GM12865 (cell line): ENCODE results near the gene TBC1D23.

Experiments used
- DNase-seq: peaks from one replicate; pipeline ENCODE4 v3.0.0; 2010; ENCODE audit warnings: low read depth
- H3K4me3 ChIP-seq: 2 replicates; pipeline ENCODE4 v1.5.1; 2011; ENCODE audit warnings: mild to moderate bottlenecking, low read depth, low read length, control low read depth
- CTCF ChIP-seq: IDR thresholded peaks from 2 replicates; pipeline ENCODE4 v1.5.1; 2011; ENCODE audit warnings: low read length, control low read depth, low read depth, inconsistent platforms; ENCODE audit not compliant: insufficient read depth; ENCODE audit errors: missing control alignments

TBC1D23 gene

DNA sequence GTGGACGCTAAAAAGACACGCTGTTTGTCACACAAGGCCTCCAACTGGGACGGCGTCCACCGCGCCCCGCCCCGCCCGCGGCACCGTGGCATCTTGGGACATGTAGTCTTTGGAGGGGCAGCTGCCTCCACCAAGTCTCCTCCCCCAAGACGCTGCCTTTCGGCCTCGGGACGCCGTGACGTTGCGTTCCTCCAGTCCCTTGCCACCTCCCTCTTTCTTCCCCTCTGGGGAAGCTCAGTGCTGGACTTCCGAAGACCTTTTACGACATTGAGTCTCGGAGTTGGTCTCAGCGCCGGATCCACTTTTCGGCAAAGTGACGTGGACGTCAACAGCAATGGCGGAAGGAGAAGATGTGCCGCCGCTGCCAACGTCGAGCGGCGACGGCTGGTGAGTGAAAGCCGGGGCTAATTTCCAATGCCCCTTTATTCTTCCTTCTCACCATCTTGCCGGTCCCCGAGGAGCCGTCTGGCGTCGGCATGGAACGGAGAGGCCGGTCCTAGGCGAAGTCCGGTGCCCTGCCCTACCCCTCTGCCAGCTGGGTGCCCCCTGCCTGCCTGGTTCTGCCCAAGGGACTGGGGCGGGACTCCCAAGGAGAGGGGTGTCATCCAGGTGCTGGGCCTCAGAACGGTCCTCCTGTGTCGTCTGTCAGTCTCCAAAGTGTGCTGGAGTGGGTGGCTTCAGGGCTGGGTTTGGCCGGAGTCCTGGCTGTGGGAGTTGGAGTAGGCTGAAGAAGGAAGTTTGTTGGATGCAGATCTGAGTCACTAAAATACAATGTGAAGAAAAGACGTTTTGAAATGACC lies at the start of gene TBC1D23:
TBC1D23 (plus strand) TSS at position 308 of the 800 bp plus-strand sequence; CDS start at position 335, 27 bp downstream.
- no peak for TF ChIP-seq CTCF
- H3K4me3 ChIP-seq = peak within 1 kb of the TSS; percentile 87
- peak; percentile 99 for DNase-seq

- no peak overlapping the region for H3K4me3 ChIP-seq
- TF ChIP-seq CTCF = no peak
- DNase-seq = no peak
These were observed 46.8 kb upstream of the TBC1D23 start for GRCh38 chr3:100213891-100214573.

GRCh38 chr3:100214574-100214964 lies 46.2 kb upstream of the TBC1D23 start:
- DNase-seq = no peak
- no peak for TF ChIP-seq CTCF
- H3K4me3 ChIP-seq = no peak overlapping the region

DNA sequence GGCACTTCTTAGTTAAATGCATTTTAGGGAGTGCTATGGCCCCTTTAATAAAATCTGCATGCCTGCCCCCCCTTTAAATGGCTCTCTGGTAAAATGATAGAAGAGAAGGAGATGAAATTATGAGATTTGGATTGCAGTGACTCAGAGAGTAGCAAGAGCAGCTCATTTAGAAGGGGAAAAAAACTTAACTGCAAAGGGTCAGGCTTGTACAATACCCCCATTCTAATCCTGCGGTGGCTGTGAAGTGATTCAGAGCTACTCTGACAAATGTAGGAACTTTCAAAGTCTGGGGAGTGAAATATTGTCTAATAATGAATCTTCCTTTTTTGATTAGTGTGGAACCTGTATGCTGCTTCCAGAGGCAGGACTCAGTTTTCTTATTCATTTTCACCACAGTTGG lies 44.1 kb upstream of the TBC1D23 start:
- DNase-seq = no peak
- H3K4me3 ChIP-seq = no peak overlapping the region
- no peak for TF ChIP-seq CTCF

DNA sequence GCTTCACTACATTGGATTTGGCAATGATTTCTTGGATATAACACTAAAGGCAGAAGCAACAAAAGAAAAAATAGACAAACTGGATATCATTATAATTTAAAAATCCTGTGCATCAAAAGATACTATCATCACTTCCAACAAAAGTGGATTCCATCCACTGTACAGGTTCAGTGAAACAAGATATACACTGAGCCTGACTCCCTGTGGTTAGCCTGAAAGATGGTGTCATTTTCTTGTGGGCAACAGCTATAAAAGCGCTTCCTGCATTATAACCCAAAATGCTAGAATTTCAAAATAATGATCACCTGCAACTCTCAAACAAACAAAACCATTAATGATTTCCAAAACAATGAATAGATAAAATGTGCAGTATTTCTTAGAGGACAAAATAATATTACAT lies 39.6 kb upstream of the TBC1D23 start:
- H3K4me3 ChIP-seq = no peak overlapping the region
- DNase-seq = no peak
- no peak for TF ChIP-seq CTCF

- no peak for TF ChIP-seq CTCF
- no peak for DNase-seq
- no peak overlapping the region for H3K4me3 ChIP-seq
These were observed 35.6 kb upstream of the TBC1D23 start for GRCh38 chr3:100225193-100225592.
